Liver (tissue), 2 donors: ENCODE measurements around the gene NLRP5.

ENCODE experiments used
- TF ChIP-seq, protein P1 (sequence below): fragments of 150-350 bp; IDR thresholded peaks from 2 replicates; pipeline ENCODE4 v1.5.1; 2017; ENCODE audit warnings: improper control_type of control experiment, low read depth, low read length; ENCODE audit not compliant: missing input control
- TF ChIP-seq, protein P2 (sequence below): IDR thresholded peaks from 2 replicates; pipeline ENCODE4 v1.6.1; 2016; ENCODE audit warnings: antibody characterized with exemption
- donor health status: healthy.

DNA sequence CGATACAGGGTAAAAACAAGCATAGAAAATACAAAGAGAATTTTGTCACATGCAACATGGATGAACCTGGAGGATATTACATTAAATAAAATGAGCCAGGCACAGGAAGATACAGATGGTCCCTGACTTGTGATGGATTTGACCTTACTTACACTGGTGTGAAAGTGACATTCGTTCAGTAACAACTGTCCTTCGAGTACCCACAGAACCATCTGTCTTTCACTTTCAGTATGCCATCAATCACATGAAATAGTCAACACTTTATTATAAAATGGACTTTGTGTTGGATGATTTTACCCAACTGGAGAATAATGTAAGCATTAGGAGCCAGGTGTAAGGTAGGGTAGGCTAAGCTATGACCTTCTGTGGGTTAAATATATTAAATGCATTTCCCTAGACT is 83.1 kb downstream of the NLRP5 start:
- TF ChIP-seq, protein P1, sequence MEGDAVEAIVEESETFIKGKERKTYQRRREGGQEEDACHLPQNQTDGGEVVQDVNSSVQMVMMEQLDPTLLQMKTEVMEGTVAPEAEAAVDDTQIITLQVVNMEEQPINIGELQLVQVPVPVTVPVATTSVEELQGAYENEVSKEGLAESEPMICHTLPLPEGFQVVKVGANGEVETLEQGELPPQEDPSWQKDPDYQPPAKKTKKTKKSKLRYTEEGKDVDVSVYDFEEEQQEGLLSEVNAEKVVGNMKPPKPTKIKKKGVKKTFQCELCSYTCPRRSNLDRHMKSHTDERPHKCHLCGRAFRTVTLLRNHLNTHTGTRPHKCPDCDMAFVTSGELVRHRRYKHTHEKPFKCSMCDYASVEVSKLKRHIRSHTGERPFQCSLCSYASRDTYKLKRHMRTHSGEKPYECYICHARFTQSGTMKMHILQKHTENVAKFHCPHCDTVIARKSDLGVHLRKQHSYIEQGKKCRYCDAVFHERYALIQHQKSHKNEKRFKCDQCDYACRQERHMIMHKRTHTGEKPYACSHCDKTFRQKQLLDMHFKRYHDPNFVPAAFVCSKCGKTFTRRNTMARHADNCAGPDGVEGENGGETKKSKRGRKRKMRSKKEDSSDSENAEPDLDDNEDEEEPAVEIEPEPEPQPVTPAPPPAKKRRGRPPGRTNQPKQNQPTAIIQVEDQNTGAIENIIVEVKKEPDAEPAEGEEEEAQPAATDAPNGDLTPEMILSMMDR = no peak
- TF ChIP-seq, protein P2, sequence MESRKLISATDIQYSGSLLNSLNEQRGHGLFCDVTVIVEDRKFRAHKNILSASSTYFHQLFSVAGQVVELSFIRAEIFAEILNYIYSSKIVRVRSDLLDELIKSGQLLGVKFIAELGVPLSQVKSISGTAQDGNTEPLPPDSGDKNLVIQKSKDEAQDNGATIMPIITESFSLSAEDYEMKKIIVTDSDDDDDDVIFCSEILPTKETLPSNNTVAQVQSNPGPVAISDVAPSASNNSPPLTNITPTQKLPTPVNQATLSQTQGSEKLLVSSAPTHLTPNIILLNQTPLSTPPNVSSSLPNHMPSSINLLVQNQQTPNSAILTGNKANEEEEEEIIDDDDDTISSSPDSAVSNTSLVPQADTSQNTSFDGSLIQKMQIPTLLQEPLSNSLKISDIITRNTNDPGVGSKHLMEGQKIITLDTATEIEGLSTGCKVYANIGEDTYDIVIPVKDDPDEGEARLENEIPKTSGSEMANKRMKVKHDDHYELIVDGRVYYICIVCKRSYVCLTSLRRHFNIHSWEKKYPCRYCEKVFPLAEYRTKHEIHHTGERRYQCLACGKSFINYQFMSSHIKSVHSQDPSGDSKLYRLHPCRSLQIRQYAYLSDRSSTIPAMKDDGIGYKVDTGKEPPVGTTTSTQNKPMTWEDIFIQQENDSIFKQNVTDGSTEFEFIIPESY = no peak
